Measurements from ENCODE around the gene LIAS. TPM values are rescaled to one million over a fixed set of nuclear protein-coding genes. Genes with fewer than 3 reads are reported as not detected.
A peak's percentile ranks its signal among the peaks of the same experiment; 100 is the strongest.

LIAS gene
- total and polyA plus RNA-seq, 2 of the 13 experiments (the other 11 are each of a cell fraction or from before 2014, with no cell fraction given) = 16.0 to 16.6 TPM

DNA sequence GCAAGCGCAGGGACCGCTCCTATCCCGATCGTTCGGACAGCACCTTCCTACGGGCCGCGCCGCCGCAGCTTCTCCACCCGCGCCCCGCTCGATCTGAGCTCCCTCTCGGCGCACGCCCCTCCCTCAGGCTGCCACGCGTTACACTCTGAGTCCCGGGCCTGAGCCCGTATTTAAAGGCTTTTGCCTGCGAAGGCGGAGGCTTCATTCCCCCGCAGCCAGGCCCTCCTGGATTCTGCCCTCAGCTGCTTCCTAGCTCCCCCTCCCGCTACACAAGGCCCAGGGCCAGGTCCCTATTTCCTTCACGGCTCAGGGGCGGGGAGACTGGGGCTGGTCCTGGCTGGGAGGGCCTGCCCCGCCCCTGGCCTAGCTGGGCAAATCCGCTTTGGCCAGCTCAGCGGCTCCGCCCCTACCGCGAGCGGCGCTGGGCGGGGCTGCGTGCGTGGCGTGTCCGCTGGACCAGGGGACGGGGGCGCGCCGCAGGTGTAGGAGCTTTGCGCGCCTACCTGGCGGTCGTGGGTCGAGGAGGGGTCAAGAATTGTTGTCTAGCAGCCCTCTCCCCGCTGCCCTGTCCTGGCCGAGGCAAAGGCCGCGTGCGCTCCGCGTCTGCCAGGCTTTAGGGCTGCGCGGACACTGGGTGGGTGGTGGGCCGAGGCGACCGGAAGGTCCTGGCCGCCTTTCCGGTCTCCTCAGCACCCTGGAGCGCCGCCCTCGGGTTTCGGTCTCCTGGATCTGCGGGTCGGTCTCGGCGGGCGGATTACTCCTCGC, 68.6 kb downstream of the LIAS start, which contains the start of gene UGDH (continued):
- TF ChIP-seq, protein P1, sequence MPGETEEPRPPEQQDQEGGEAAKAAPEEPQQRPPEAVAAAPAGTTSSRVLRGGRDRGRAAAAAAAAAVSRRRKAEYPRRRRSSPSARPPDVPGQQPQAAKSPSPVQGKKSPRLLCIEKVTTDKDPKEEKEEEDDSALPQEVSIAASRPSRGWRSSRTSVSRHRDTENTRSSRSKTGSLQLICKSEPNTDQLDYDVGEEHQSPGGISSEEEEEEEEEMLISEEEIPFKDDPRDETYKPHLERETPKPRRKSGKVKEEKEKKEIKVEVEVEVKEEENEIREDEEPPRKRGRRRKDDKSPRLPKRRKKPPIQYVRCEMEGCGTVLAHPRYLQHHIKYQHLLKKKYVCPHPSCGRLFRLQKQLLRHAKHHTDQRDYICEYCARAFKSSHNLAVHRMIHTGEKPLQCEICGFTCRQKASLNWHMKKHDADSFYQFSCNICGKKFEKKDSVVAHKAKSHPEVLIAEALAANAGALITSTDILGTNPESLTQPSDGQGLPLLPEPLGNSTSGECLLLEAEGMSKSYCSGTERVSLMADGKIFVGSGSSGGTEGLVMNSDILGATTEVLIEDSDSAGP (CRISPR knock-in tag; IDR thresholded peaks at IDR 0.05; ENCODE audit: borderline replicate concordance) = peak; percentile 98
- TF ChIP-seq ELF4 (CRISPR knock-in tag; IDR thresholded peaks at IDR 0.05; ENCODE audit: borderline replicate concordance) (no peak; the same call in 1 of the 2 replicates), SMARCC2 (IDR thresholded peaks at IDR 0.05) (no peak), NCOR1 (IDR thresholded peaks at IDR 0.05; ENCODE audit: borderline replicate concordance, low read length) (peak; percentile 62; the same call in 1 of the 2 replicates), ZNF564 (CRISPR knock-in tag; IDR thresholded peaks at IDR 0.05) (peak; percentile 96), JDP2 (CRISPR knock-in tag; IDR thresholded peaks at IDR 0.05; ENCODE audit: borderline replicate concordance) (no peak; the same call in 1 of the 2 replicates), SOX13 (IDR thresholded peaks at IDR 0.05) (peak; percentile 59; the same call in 1 of the 2 replicates), SOX13 (CRISPR knock-in tag; conservative IDR thresholded peaks at IDR 0.05 in 1 of 2, IDR thresholded peaks at IDR 0.05 in 1 of 2) (peak in 1 of 2 experiments; percentile 62; a peak in 2 of 4 replicates), RARA (CRISPR knock-in tag; IDR thresholded peaks at IDR 0.05) (peak; percentile 49), ZNF337 (CRISPR knock-in tag; IDR thresholded peaks at IDR 0.05; ENCODE audit: borderline replicate concordance, low read depth) (peak; percentile 82), SAFB2 (CRISPR knock-in tag; IDR thresholded peaks at IDR 0.05; ENCODE audit: borderline replicate concordance, low read depth) (peak; percentile 89; the same call in 1 of the 2 replicates), KMT2B (CRISPR knock-in tag; IDR thresholded peaks at IDR 0.05) (peak; percentile 93), ZNF777 (CRISPR knock-in tag; IDR thresholded peaks at IDR 0.05) (no peak; the same call in 1 of the 2 replicates), ZBTB20 (CRISPR knock-in tag; IDR thresholded peaks at IDR 0.05; ENCODE audit: borderline replicate concordance, low read depth) (no peak; the same call in 1 of the 2 replicates), FLYWCH1 (CRISPR knock-in tag; IDR thresholded peaks at IDR 0.05) (no peak)
- TF ChIP-seq, protein P2, sequence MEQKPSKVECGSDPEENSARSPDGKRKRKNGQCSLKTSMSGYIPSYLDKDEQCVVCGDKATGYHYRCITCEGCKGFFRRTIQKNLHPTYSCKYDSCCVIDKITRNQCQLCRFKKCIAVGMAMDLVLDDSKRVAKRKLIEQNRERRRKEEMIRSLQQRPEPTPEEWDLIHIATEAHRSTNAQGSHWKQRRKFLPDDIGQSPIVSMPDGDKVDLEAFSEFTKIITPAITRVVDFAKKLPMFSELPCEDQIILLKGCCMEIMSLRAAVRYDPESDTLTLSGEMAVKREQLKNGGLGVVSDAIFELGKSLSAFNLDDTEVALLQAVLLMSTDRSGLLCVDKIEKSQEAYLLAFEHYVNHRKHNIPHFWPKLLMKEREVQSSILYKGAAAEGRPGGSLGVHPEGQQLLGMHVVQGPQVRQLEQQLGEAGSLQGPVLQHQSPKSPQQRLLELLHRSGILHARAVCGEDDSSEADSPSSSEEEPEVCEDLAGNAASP (CRISPR knock-in tag; IDR thresholded peaks at IDR 0.05; ENCODE audit: borderline replicate concordance) = peak; percentile 45
- TF ChIP-seq, protein P3, sequence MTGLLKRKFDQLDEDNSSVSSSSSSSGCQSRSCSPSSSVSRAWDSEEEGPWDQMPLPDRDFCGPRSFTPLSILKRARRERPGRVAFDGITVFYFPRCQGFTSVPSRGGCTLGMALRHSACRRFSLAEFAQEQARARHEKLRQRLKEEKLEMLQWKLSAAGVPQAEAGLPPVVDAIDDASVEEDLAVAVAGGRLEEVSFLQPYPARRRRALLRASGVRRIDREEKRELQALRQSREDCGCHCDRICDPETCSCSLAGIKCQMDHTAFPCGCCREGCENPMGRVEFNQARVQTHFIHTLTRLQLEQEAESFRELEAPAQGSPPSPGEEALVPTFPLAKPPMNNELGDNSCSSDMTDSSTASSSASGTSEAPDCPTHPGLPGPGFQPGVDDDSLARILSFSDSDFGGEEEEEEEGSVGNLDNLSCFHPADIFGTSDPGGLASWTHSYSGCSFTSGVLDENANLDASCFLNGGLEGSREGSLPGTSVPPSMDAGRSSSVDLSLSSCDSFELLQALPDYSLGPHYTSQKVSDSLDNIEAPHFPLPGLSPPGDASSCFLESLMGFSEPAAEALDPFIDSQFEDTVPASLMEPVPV (CRISPR knock-in tag; IDR thresholded peaks at IDR 0.05) = peak; percentile 75; the same call in 1 of the 2 replicates
- TF ChIP-seq, protein P4, sequence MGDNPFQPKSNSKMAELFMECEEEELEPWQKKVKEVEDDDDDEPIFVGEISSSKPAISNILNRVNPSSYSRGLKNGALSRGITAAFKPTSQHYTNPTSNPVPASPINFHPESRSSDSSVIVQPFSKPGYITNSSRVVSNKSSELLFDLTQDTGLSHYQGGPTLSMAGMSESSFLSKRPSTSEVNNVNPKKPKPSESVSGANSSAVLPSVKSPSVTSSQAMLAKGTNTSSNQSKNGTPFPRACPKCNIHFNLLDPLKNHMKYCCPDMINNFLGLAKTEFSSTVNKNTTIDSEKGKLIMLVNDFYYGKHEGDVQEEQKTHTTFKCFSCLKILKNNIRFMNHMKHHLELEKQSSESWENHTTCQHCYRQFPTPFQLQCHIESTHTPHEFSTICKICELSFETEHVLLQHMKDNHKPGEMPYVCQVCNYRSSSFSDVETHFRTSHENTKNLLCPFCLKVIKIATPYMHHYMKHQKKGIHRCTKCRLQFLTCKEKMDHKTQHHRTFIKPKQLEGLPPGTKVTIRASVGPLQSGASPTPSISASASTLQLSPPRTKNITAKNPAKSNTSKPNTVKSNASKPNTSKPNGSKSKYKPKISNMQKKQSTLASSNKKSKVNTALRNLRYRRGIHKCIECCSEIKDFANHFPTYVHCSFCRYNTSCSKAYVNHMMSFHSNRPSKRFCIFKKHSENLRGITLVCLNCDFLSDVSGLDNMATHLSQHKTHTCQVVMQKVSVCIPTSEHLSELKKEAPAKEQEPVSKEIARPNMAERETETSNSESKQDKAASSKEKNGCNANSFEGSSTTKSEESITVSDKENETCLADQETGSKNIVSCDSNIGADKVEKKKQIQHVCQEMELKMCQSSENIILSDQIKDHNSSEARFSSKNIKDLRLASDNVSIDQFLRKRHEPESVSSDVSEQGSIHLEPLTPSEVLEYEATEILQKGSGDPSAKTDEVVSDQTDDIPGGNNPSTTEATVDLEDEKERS (CRISPR knock-in tag; IDR thresholded peaks at IDR 0.05) = peak; percentile 70; the same call in 1 of the 2 replicates
- TF ChIP-seq, protein P5, sequence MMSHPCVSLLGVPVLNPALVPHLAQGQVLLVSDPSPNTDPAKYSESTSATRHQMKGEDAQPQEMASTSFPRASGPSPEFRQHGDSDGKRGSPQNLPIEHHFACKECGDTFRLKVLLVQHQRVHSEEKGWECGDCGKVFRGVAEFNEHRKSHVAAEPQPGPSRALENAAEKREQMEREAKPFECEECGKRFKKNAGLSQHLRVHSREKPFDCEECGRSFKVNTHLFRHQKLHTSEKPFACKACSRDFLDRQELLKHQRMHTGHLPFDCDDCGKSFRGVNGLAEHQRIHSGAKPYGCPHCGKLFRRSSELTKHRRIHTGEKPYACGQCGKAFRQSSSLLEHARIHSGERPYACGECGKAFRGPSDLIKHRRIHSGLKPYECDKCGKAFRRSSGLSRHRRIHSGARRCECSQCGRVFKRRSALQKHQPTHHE (CRISPR knock-in tag; IDR thresholded peaks at IDR 0.05; ENCODE audit: borderline replicate concordance) = peak; percentile 59; the same call in 1 of the 2 replicates

Measured in HepG2 (cell line).